HG03175 (cell line): ENCODE results near the gene S100A14.
"Not testable (repeated sequence)": the region's sequence is repeated elsewhere in the genome, so short reads cannot be mapped to it uniquely, and the experiment has no call there.

ENCODE experiments used
- ATAC-seq: cut with Tn5 transposase; IDR thresholded peaks from one replicate; pipeline ENCODE4 v1.9.1; 2021; ENCODE audit warnings: mild to moderate bottlenecking, moderate library complexity; ENCODE audit not compliant: unreplicated experiment

The S100A14 gene

DNA sequence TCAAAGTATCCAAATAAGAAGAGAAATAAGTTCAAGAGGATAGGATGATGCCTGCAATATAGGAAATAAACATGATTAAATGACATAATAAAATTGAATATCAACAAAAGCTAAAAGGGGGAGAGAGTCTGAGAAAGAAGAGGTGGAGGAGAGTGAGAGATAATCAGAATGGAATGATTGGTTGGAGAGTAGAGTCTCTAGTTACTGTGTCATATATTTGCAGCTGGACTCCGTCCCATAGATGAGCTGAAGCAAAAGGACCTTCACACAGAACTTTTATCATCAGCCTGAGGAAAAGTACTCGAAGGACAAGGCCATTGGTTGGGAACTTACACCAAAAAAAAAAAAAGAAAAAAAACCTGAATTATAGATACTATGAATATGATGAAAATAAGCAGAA lies 27.6 kb downstream of the S100A14 start:
- ATAC-seq: no peak

DNA sequence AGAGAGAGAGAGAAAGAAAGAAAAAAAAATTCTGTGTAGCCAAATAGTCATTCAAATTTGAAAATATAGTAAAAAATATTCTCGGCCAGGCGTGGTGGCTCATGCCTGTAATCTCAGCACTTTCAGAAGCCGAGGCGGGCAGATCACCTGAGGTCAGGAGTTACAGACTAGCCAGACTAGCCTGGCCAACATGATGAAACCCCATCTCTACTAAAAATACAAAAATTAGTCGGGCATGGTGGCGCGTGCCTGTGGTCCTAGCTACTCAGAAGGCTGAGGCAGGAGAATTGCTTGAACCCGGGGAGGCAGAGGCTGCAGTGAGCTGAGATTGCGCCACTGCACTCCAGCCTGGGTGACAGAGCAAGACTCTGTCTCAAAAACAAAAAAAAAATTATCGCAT lies 28.1 kb downstream of the S100A14 start:
- ATAC-seq: not testable (repeated sequence)

DNA sequence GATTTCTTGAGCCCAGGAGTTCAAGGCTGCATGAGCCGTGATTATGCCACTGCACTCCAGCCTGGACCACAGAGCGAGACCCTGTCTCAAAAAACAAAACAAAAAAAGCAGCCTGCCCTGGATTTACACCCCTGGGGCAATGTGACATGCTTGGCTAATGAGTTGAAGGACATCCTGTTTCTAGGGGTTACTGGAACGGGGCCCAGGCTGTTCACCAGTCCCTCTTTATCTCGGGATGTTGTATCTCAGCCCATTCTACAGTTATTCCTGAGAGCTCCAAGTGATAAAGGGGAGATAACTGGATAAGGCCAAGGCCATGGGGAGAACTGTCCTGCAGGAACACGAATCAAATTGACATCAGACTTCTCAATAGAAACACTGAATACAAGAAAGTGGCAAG lies 28.8 kb downstream of the S100A14 start:
- no peak for ATAC-seq

DNA sequence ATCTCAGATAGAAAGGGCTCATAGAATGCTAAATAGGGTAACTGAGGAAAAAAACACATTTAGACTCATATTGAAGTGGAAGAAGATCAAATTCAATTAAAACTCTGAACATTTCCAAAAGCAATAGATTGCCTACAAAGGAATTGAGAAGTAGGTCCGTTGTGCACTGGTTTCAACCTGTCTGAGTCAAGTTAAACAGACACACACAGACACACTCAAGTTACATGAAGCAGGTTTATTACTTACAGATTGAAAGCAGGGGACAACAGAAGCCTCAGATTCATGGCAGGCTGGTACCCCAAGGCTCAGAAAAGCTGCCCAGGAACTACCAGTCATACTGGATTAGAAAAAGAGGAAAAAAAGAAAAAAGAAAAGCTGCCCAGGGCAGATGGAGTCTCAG lies 29.8 kb downstream of the S100A14 start:
- ATAC-seq: no peak

DNA sequence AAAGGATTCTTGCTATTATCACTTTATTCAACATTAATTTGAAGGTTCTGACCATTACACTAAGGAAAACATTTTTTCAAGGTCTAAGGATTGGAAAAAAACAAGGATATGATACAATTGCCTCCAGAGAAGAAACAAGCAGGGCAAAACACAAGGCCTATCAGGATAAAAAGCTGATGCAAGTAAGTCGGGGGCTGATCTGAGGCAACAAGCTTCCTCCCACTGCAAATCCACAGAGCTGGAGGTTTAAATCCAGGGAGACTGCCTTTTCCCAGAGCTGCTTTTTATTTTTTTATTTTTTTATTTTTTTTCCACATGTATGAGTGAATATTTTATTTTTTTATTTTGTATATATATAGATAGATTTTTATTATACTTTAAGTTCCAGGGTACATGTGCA lies 31.1 kb downstream of the S100A14 start:
- no peak for ATAC-seq

DNA sequence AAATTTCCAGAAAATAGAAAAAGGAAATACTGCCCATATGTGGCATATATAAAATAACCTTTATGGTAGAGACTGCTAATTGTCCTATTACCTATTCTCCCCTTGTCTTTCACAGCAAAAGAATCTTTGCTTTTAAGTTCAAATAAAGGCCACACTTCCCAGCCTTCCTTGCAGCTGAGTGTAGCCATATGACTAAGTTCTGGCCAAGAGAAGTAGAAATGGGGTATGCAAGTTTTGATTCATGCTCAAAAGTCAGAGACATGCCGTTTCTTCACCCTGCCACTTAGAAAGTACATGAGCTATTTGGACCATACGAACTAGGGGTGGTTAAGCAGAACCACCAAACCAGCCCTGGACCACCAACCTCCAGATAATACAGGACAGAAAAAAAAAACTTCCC lies 32.1 kb downstream of the S100A14 start:
- ATAC-seq: no peak

DNA sequence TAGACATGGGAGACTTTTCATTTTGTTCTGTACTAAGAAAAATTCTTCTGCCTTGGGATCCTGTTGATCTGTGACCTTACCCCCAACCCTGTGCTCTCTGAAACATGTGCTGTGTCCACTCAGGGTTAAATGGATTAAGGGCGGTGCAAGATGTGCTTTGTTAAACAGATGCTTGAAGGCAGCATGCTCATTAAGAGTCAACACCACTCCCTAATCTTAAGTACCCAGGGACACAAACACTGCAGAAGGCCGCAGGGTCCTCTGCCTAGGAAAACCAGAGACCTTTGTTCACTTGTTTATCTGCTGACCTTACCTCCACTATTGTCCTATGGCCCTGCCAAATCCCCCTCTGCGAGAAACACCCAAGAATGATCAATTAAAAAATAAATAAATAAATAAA lies 32.6 kb downstream of the S100A14 start:
- not testable (repeated sequence) for ATAC-seq

DNA sequence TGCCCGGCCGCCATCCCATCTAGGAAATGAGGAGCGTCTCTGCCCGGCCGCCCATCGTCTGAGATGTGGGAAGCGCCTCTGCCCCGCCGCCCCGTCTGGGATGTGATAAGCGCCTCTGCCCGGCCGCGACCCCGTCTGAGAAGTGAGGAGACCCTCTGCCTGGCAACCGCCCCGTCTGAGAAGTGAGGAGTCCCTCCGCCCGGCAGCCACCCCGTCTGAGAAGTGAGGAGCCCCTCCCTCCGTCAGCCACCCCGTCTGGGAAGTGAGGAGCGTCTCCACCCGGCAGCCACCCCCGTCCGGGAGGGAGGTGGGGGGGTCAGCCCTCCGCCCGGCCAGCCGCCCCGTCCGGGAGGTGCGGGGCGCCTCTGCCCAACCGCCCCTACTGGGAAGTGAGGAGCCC lies 33.3 kb downstream of the S100A14 start:
- ATAC-seq: not testable (repeated sequence)

DNA sequence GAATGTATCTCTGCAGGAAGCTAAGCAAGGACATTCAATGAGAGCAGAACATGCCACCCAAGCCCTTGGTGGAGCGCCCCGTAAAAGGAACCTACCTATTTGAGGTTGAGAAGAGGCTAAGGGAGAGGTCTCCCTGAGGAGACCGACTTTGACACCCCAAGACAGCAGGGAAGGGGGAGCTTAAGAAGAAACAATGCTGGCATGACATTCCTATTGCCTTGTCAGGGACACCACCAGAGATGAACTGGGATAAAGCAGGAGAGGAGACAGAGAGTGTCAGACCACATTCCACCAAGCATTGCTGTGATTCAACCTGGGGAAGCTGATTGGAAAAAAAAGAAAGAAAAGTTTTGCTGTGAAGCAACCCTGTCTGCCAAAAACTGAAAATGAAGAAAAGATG lies 37.2 kb downstream of the S100A14 start:
- ATAC-seq: no peak

DNA sequence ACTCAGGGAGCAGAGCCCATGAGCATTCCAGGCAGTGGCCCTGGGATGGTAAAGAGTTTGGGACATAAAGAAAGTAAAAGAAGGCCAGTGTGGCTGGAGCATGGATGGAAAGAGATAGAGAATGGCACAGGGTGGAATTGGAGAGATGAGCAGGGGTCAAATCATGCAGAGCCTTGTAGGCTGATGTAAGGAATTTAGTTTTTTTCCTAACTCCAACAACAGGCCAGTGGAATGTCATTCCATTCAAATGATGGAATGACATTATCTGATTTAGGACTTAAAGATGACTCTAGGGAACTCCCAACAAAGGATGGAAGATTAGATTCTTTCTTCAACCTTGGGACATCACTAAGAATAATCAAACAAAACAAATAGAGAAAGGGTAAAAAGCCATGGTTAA lies 37.6 kb downstream of the S100A14 start:
- ATAC-seq: no peak

DNA sequence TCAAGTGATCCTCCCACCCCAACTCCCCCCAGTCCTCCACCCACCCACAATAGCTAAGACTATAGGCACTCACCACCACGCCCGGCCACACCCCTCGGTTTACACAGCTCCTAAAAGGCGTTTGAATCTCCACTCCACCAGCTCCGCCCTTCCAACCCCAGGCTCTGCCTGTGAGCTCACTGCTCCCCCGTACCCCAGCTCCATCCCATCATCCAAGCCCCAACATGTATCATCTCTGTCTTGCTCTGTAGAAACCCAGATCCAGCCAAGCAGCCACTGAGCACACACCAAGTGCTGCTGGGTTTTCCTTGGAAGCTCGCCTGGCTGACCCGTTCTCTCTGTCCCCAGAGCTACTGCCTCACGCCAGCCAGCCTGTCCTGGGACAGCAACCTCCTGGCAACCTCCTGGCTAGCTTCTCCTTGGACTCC lies 38.5 kb downstream of the S100A14 start:
- ATAC-seq: no peak

DNA sequence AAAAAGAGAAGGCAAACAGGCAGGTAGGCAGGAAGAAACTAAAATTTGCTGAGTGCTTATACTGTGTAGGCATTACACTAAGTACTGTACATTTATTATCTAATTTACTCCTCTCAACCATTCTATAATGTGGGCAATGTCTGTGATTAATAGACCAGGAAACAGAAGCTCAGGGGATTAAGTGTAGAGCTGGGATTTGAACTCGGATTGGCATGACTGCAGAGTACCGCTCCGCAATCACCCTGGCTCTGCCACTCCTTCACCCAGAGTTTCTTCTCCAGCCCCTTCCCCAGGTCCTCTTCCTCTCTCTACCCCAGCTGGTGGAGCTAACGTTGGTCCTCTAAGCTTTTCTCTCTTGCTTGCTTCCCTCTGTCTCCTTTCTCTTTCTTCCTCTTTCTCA lies 39.0 kb downstream of the S100A14 start:
- ATAC-seq: no peak

DNA sequence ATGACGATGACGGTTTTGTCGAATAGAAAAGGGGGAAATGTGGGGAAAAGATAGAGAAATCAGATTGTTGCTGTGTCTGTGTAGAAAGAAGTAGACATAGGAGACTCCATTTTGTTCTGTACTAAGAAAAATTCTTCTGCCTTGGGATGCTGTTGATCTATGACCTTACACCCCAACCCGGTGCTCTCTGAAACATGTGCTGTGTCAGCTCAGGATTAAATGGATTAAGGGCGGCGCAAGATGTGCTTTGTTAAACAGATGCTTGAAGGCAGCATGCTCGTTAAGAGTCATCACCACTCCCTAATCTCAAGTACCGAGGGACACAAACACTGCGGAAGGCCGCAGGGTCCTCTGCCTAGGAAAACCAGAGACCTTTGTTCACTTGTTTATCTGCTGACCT lies 40.6 kb downstream of the S100A14 start:
- not testable (repeated sequence) for ATAC-seq

DNA sequence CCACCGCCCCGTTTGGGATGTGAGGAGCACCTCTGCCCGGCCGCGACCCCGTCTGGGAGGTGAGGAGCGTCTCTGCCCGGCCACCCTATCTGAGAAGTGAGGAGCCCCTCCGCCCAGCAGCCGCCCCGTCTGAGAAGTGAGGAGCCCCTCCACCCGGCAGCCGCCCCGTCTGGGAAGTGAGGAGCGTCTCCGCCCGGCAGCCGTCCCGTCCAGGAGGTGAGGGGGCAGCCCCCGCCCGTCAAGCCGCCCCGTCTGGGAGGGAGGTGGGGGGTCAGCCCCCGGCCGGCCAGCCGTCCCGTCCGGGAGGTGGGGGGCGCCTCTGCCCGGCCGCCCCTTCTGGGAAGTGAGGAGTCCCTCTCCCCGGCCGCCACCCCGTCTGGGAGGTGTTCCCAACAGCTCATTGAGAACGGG lies 41.0 kb downstream of the S100A14 start:
- ATAC-seq: not testable (repeated sequence)

DNA sequence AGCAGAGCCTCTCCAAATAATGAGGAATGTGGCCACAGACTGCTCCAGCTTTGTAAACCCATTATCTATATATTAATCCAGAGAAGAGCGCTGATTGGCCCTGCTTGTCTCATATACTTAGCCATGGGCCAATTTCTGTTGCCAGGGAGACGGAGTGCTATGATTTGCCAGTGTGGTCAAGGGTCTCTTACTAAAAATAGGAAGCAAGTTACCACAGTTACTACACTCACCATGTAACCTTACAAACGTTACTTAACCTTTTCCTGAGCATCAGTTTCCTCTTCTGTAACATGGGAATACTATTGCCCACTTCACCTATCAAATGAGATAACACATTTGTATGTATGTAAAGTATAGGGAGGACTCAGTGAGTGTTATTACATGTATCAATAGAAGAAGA lies 42.8 kb downstream of the S100A14 start:
- ATAC-seq: no peak

DNA sequence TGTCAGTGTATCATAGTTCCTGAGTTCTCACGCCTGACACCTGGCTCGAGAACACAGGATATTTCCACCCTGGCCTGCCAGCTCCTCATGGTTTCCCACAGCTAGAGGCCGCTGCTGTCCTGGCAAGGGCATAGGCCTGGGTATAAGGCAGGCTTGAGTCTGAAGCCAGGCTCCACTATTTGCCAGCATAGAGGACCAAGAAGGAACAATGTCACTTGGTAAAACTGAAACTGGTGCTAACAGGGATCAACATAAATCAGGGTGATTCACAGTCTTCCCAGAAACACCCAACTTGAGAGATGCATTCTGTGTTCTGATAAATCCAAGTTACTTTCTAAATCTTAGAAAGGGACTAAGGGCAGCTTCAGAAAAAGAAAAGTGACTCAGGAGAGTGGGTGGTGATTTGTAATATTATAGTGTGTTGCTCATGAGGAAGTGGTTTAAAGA lies 43.5 kb downstream of the S100A14 start:
- no peak for ATAC-seq

DNA sequence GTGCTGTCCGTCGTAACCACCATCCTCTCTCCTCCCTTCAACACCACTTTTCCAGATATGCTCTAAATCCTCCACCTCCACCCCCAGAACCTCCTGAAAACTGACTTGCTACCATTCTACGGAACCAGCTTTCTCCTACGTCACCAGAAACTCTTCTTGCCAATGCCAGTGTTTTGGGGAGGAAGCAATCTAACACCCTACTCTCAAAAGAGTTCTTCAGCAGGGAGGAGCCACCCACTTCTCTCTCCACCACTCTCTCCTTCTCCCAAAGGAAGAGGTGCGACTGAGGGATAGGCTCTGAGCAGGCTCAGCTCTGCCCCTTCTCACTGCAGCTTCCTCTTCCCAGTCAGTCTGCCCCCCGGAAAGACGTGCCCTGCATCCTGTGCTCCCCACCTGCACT lies 44.4 kb downstream of the S100A14 start:
- ATAC-seq: no peak

DNA sequence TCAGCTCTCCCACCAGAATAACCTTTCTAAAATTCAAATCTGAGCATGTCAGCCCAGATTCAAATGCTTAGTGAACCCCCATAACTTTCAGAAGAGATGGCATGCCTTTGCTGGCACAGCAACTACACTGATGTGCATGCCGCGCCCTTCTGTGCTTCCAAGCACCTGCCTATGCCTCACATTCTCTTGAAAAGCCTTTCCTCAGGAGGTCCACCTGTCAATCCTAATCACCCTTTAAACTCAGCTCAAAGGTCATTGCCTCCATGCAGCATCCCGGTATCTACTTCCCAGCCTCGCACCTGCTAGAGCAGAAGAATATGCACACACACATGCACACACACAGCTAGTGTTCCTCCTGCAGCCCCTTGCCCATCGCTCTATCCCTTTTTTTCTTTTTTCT lies 45.3 kb downstream of the S100A14 start:
- ATAC-seq: no peak

DNA sequence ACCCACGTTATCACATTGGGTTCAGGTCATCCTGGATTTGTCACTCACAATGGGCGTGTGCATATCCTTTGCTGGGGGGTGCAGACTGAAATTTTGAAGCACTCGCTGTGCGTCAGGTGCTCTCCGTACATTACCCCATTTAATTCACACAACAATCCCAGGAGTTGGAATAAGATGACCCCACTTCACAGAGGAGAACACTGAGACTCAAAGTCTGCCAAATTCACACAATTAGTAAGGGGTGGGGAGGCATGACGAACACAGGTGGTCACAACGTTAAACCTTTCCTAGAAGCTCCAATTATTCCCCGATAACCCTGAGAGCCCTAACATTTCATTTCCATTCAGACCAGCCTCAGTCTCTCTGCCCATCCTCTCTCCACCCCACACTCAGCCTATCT lies 46.7 kb downstream of the S100A14 start:
- ATAC-seq: no peak

DNA sequence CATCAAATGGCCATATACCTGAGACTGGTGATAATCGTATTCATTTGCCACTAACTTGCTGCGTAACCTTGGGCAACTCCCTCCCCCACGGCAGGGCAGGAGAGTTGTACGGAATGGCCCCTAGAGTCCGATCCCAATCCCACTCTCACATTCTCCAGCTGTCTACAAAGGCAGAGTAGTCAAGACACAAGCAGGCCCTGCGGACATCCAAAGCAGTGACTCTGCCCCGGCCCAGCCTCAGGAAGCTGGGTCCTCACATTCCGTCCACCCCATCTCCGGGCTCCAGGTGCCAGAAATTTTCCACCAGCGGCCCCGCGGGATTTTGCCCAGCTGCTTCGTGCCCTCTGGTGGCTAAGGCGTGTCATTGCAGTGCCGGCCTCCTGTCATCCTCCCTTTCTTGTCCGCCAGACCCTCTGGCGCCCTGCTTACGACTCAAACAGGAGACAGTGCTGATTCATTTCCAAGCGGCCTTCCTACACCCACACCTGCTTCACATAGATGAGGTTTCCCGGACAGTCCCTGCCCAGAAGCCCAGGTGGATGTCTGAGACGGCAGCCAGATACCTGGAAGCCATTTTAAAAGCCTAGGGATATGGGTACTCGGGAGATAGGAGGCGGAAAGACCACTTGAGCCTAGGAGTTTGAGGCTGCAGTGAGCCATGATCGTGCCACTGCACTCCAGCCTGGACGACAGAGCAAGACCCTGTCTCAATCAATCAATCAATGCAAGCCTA lies 47.6 kb downstream of the S100A14 start:
- no peak for ATAC-seq

DNA sequence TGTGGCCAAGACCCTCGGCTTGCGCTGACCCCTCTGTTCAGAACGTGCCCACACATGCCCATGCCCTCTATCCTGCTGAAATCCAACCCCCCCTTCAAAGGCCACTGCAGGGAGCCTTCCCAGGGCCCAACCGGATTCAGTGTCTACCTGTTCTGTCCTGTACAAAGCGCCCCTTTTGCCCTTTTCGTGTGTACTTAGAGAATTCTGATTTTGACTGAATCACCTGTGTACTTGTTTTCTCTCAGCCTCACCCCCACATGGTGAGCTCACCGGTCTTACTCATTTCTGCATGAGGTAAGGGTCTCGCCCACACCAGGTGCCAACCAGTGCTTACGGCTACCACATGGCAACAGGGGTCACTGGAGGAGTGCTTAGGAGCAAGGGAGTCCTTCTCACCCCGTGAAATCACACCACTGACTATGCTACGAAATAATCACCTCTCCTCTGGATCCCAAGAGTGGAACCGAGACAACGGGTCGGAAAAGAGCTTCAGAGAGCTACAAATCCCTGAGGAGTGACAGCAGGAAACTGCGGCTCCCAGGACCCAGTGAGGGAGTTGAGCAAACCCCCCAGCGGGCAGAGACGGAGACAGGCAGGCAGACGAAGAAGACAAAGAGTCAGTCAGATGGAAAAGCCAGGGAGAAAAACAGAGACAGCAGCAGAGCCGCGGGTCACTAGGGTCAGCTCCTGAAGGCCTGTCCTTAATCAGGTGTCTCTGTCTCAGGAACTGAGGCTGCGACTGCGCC lies 48.3 kb downstream of the S100A14 start:
- ATAC-seq: no peak
